GM12878 (cell line): ENCODE data around the gene RIC8B. TPM values are rescaled to one million over a fixed set of nuclear protein-coding genes. Genes with fewer than 3 reads are reported as not detected.

Experiments
- BCL11A ChIP-seq: IDR thresholded peaks from 2 replicates; pipeline ENCODE4 v1.6.1; 2011; ENCODE audit warnings: low read depth, low read length
- CREB1 ChIP-seq: IDR thresholded peaks from 2 replicates; pipeline ENCODE4 v1.6.1; 2012; ENCODE audit warnings: low read depth, mild to moderate bottlenecking, inconsistent platforms
- EED ChIP-seq: sonication (generic); IDR thresholded peaks from 2 replicates; pipeline ENCODE4 v1.6.1; 2016; ENCODE audit warnings: antibody characterized with exemption, low read depth
- EZH2 ChIP-seq: IDR thresholded peaks from 2 replicates; pipeline ENCODE4 v1.6.1; 2012; ENCODE audit warnings: low read depth, mild to moderate bottlenecking, control low read depth, inconsistent platforms, low read length, borderline replicate concordance; ENCODE audit not compliant: control insufficient read depth
- HDAC6 ChIP-seq: fragments of 200-600 bp; sonication (generic); IDR thresholded peaks from one replicate; pipeline ENCODE4 v1.8.0; 2017; ENCODE audit warnings: antibody characterized with exemption; ENCODE audit not compliant: unreplicated experiment
- JUND ChIP-seq: IDR thresholded peaks from 2 replicates; pipeline ENCODE4 v1.6.1; 2012; ENCODE audit warnings: low read depth, mild to moderate bottlenecking, low read length, improper control_type of control experiment, moderate library complexity
- NFXL1 ChIP-seq: fragments of 450-650 bp; IDR thresholded peaks from 2 replicates; pipeline ENCODE4 v1.6.1; 2017; ENCODE audit warnings: antibody characterized with exemption, mild to moderate bottlenecking, borderline replicate concordance
- STAT1 ChIP-seq: fragments of 450-650 bp; conservative IDR thresholded peaks from 2 replicates; pipeline ENCODE4 v1.6.1; 2014; ENCODE audit warnings: antibody characterized with exemption, mild to moderate bottlenecking
- YY1 ChIP-seq: IDR thresholded peaks from 2 replicates; pipeline ENCODE4 v1.6.1; 2011; ENCODE audit warnings: low read depth, mild to moderate bottlenecking, low read length
- ZNF24 ChIP-seq: fragments of 450-650 bp; IDR thresholded peaks from 2 replicates; pipeline ENCODE4 v1.6.1; 2017; ENCODE audit warnings: antibody characterized with exemption, mild to moderate bottlenecking
- ZNF274 ChIP-seq: IDR thresholded peaks from one replicate; pipeline ENCODE4 v1.8.0; 2011; ENCODE audit not compliant: insufficient read length, insufficient read depth
- polyA plus RNA-seq, 11 experiments: library from polyadenylated mRNA; depleted of rRNA in 4 of 11; unstranded in 6 of 11; stranded (reverse) in 5 of 11; fragments of >200 nt; fragmentation: Nextera tagmentation in 4 of 11; fragmentation: Illumina TruSeq in 1 of 11; extraction: Ambion mirVana in 4 of 11; extraction: Trizol in 1 of 11; gene quantifications; 1 replicate in 1 of 11; 2 replicates in 10 of 11; pipeline versions ENCODE4 v1.2.1 to v1.2.3, GENCODE V29; 2011 to 2016; ENCODE audit warnings: inconsistent platforms in 2 of 11, missing spikeins in 2 of 11, low read depth in 1 of 11
- total RNA-seq, 4 experiments: library from RNA; depleted of rRNA in 3 of 4; stranded (reverse); fragments of >200 nt in 3 of 4; fragmentation: Illumina TruSeq in 1 of 4; extraction: Trizol in 1 of 4; gene quantifications; 2 replicates each; pipeline versions ENCODE4 v1.2.1 to v1.2.3, GENCODE V29; 2013 to 2021
- TF ChIP-seq, protein P1 (sequence below): fragments of 450-650 bp; formaldehyde crosslinking; IDR thresholded peaks from 2 replicates; pipeline ENCODE4 v1.5.0; 2022; ENCODE audit warnings: mild to moderate bottlenecking, missing genetic modification characterization
- TF ChIP-seq, protein P2 (sequence below): fragments of 150-350 bp; IDR thresholded peaks from 2 replicates; pipeline ENCODE4 v1.6.1; 2014; ENCODE audit warnings: mild to moderate bottlenecking, low read depth, low read length
- TF ChIP-seq, protein P3 (sequence below): IDR thresholded peaks from 2 replicates; pipeline ENCODE4 v1.6.1; 2012; ENCODE audit warnings: improper control_type of control experiment, low read depth, low read length; ENCODE audit not compliant: insufficient replicate concordance
- TF ChIP-seq, protein P4 (sequence below): fragments of 450-650 bp; IDR thresholded peaks from 2 replicates; pipeline ENCODE4 v1.6.1; 2016; ENCODE audit warnings: mild to moderate bottlenecking
- TF ChIP-seq, protein P5 (sequence below): IDR thresholded peaks from 2 replicates; pipeline ENCODE4 v1.6.1; 2011; ENCODE audit warnings: mild to moderate bottlenecking, low read depth, low read length, moderate library complexity; ENCODE audit not compliant: insufficient replicate concordance

The RIC8B gene
- total and polyA plus RNA-seq, 10 of the 15 experiments (the other 5 are each of a cell fraction or from before 2014, with no cell fraction given), result 2.3 to 10.8 (median 6.2) TPM

DNA sequence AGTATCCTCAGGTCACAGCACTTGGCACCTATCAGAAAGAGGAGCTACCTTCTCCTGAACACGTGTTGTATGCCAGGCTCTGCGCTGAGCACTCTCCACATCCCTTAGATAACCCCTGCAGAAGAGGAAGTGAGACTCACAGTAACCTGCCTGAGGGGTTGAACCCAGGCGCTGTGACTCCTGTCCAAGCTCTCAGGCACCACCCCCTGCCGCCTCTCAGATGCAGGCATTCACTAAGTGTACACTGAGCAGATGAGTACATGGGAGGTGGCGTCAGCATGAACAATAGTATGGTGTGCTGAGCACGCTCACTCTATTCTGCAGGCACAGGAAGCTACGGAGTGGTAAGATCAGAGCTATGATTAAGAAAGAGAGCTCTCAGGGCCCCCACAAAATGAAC lies 21.0 kb upstream of the RIC8B start (continued):
- TF ChIP-seq, protein P1, sequence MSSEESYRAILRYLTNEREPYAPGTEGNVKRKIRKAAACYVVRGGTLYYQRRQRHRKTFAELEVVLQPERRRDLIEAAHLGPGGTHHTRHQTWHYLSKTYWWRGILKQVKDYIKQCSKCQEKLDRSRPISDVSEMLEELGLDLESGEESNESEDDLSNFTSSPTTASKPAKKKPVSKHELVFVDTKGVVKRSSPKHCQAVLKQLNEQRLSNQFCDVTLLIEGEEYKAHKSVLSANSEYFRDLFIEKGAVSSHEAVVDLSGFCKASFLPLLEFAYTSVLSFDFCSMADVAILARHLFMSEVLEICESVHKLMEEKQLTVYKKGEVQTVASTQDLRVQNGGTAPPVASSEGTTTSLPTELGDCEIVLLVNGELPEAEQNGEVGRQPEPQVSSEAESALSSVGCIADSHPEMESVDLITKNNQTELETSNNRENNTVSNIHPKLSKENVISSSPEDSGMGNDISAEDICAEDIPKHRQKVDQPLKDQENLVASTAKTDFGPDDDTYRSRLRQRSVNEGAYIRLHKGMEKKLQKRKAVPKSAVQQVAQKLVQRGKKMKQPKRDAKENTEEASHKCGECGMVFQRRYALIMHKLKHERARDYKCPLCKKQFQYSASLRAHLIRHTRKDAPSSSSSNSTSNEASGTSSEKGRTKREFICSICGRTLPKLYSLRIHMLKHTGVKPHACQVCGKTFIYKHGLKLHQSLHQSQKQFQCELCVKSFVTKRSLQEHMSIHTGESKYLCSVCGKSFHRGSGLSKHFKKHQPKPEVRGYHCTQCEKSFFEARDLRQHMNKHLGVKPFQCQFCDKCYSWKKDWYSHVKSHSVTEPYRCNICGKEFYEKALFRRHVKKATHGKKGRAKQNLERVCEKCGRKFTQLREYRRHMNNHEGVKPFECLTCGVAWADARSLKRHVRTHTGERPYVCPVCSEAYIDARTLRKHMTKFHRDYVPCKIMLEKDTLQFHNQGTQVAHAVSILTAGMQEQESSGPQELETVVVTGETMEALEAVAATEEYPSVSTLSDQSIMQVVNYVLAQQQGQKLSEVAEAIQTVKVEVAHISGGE, result no peak
- no peak for TF ChIP-seq ZNF274
- no peak for TF ChIP-seq HDAC6
- TF ChIP-seq EED, result peak; percentile 19; the same call in 1 of the 2 replicates
- TF ChIP-seq, protein P2, sequence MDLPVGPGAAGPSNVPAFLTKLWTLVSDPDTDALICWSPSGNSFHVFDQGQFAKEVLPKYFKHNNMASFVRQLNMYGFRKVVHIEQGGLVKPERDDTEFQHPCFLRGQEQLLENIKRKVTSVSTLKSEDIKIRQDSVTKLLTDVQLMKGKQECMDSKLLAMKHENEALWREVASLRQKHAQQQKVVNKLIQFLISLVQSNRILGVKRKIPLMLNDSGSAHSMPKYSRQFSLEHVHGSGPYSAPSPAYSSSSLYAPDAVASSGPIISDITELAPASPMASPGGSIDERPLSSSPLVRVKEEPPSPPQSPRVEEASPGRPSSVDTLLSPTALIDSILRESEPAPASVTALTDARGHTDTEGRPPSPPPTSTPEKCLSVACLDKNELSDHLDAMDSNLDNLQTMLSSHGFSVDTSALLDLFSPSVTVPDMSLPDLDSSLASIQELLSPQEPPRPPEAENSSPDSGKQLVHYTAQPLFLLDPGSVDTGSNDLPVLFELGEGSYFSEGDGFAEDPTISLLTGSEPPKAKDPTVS, result no peak
- TF ChIP-seq NFXL1, result no peak
- TF ChIP-seq, protein P3, sequence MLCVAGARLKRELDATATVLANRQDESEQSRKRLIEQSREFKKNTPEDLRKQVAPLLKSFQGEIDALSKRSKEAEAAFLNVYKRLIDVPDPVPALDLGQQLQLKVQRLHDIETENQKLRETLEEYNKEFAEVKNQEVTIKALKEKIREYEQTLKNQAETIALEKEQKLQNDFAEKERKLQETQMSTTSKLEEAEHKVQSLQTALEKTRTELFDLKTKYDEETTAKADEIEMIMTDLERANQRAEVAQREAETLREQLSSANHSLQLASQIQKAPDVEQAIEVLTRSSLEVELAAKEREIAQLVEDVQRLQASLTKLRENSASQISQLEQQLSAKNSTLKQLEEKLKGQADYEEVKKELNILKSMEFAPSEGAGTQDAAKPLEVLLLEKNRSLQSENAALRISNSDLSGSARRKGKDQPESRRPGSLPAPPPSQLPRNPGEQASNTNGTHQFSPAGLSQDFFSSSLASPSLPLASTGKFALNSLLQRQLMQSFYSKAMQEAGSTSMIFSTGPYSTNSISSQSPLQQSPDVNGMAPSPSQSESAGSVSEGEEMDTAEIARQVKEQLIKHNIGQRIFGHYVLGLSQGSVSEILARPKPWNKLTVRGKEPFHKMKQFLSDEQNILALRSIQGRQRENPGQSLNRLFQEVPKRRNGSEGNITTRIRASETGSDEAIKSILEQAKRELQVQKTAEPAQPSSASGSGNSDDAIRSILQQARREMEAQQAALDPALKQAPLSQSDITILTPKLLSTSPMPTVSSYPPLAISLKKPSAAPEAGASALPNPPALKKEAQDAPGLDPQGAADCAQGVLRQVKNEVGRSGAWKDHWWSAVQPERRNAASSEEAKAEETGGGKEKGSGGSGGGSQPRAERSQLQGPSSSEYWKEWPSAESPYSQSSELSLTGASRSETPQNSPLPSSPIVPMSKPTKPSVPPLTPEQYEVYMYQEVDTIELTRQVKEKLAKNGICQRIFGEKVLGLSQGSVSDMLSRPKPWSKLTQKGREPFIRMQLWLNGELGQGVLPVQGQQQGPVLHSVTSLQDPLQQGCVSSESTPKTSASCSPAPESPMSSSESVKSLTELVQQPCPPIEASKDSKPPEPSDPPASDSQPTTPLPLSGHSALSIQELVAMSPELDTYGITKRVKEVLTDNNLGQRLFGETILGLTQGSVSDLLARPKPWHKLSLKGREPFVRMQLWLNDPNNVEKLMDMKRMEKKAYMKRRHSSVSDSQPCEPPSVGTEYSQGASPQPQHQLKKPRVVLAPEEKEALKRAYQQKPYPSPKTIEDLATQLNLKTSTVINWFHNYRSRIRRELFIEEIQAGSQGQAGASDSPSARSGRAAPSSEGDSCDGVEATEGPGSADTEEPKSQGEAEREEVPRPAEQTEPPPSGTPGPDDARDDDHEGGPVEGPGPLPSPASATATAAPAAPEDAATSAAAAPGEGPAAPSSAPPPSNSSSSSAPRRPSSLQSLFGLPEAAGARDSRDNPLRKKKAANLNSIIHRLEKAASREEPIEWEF, result no peak
- no peak for TF ChIP-seq STAT1
- no peak for TF ChIP-seq EZH2
- TF ChIP-seq BCL11A, result no peak
- TF ChIP-seq, protein P4, sequence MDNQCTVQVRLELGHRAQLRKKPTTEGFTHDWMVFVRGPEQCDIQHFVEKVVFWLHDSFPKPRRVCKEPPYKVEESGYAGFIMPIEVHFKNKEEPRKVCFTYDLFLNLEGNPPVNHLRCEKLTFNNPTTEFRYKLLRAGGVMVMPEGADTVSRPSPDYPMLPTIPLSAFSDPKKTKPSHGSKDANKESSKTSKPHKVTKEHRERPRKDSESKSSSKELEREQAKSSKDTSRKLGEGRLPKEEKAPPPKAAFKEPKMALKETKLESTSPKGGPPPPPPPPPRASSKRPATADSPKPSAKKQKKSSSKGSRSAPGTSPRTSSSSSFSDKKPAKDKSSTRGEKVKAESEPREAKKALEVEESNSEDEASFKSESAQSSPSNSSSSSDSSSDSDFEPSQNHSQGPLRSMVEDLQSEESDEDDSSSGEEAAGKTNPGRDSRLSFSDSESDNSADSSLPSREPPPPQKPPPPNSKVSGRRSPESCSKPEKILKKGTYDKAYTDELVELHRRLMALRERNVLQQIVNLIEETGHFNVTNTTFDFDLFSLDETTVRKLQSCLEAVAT, result no peak
- TF ChIP-seq ZNF24, result no peak
- peak; percentile 16; the same call in 1 of the 2 replicates for TF ChIP-seq CREB1
- TF ChIP-seq, protein P5, sequence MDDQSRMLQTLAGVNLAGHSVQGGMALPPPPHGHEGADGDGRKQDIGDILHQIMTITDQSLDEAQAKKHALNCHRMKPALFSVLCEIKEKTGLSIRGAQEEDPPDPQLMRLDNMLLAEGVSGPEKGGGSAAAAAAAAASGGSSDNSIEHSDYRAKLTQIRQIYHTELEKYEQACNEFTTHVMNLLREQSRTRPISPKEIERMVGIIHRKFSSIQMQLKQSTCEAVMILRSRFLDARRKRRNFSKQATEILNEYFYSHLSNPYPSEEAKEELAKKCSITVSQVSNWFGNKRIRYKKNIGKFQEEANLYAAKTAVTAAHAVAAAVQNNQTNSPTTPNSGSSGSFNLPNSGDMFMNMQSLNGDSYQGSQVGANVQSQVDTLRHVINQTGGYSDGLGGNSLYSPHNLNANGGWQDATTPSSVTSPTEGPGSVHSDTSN, result no peak
- no peak for TF ChIP-seq YY1
- no peak for TF ChIP-seq JUND
